NT2/D1 (cell line): ENCODE measurements around the gene TGFA.

Experiments
- YY1 ChIP-seq: IDR thresholded peaks from 2 replicates; pipeline ENCODE4 v1.6.1; 2011; ENCODE audit not compliant: insufficient read length, insufficient read depth
- ZNF274 ChIP-seq: IDR thresholded peaks from 2 replicates; pipeline ENCODE4 v1.6.1; 2011; ENCODE audit warnings: mild to moderate bottlenecking, low read depth, low read length

GRCh38 chr2:70417011-70417410, 136.6 kb downstream of the TGFA start:
- no peak for TF ChIP-seq YY1
- no peak for TF ChIP-seq ZNF274
